SW 1271 (cell line): Measurements from ENCODE around the gene MRPS18A.

Source experiments
- DNase-seq, 2 experiments: peaks; one replicate each; lab custom pipeline; 2025; lab: John Stamatoyannopoulos, UW

Gene MRPS18A

GRCh38 chr6:43698584-43699349 lies 11.2 kb upstream of the MRPS18A start:
- DNase-seq, result no peak

- no peak for DNase-seq
Measured at GRCh38 chr6:43697421-43697820, 9.8 kb upstream of the MRPS18A start.

GRCh38 chr6:43695967-43696291 lies 8.3 kb upstream of the MRPS18A start:
- DNase-seq, result no peak

GRCh38 chr6:43695215-43695966 lies 7.8 kb upstream of the MRPS18A start:
- DNase-seq, result no peak

GRCh38 chr6:43689421-43689820 lies 1.8 kb upstream of the MRPS18A start:
- DNase-seq, result no peak

- DNase-seq, result no peak
Measured at GRCh38 chr6:43687079-43687436, 533 bp downstream of the MRPS18A start.

GRCh38 chr6:43683708-43684455 lies 3.7 kb downstream of the MRPS18A start:
- DNase-seq, result no peak

- DNase-seq, result no peak
Measured at GRCh38 chr6:43682724-43683429, 4.7 kb downstream of the MRPS18A start.

- DNase-seq, result no peak
Measured at GRCh38 chr6:43681303-43681702, 6.3 kb downstream of the MRPS18A start.

GRCh38 chr6:43680308-43681200 lies 7.0 kb downstream of the MRPS18A start:
- no peak for DNase-seq

- DNase-seq, result no peak
Measured at GRCh38 chr6:43679057-43679456, 8.5 kb downstream of the MRPS18A start.

- DNase-seq, result no peak
Measured at GRCh38 chr6:43678341-43678740, 9.2 kb downstream of the MRPS18A start.

GRCh38 chr6:43677759-43678158 lies 9.8 kb downstream of the MRPS18A start:
- no peak for DNase-seq

- DNase-seq, result no peak
Measured at GRCh38 chr6:43676962-43677606, 10.5 kb downstream of the MRPS18A start.

- DNase-seq, result no peak
Measured at GRCh38 chr6:43674921-43675320, 12.7 kb downstream of the MRPS18A start.

GRCh38 chr6:43674291-43674690 lies 13.3 kb downstream of the MRPS18A start:
- no peak for DNase-seq

- DNase-seq, result no peak
Measured at GRCh38 chr6:43673444-43674084, 14.0 kb downstream of the MRPS18A start.

GRCh38 chr6:43671801-43672690 lies 15.5 kb downstream of the MRPS18A start:
- no peak for DNase-seq
